Measurements from ENCODE around the gene TTC39B.
"Not testable (repeated sequence)": the region's sequence is repeated elsewhere in the genome, so short reads cannot be mapped to it uniquely, and the experiment has no call there.

The TTC39B gene
- total RNA-seq: 65.9 to 153 (median 91.0) reads per million in 4 experiments

- DNase-seq: peak; percentile 67
Measured at GRCh38 chr9:15306757-15307522, at the start of gene TTC39B. Gene TTC39B (minus strand): TSS chr9:15307216. CDS start chr9:15307125, 91 bp downstream.

GRCh38 chr9:15355669-15356068 lies 48.7 kb upstream of the TTC39B start:
- no peak for DNase-seq

- DNase-seq: no peak
Measured at GRCh38 chr9:15354713-15355112, 47.7 kb upstream of the TTC39B start.

GRCh38 chr9:15353892-15354291 lies 46.9 kb upstream of the TTC39B start:
- no peak for DNase-seq

- DNase-seq: no peak
Measured at GRCh38 chr9:15352306-15352705, 45.3 kb upstream of the TTC39B start.

GRCh38 chr9:15349892-15350761 lies 43.1 kb upstream of the TTC39B start:
- no peak for DNase-seq

GRCh38 chr9:15346837-15347236 lies 39.8 kb upstream of the TTC39B start:
- no peak for DNase-seq

- no peak for DNase-seq
Measured at GRCh38 chr9:15344191-15344590, 37.2 kb upstream of the TTC39B start.

- DNase-seq: no peak
Measured at GRCh38 chr9:15333376-15333881, 26.4 kb upstream of the TTC39B start.

GRCh38 chr9:15332939-15333338 lies 25.9 kb upstream of the TTC39B start:
- DNase-seq: no peak

GRCh38 chr9:15329539-15330109 lies 22.6 kb upstream of the TTC39B start:
- no peak for DNase-seq

- no peak for DNase-seq
Measured at GRCh38 chr9:15328946-15329345, 21.9 kb upstream of the TTC39B start.

GRCh38 chr9:15322695-15323094 lies 15.7 kb upstream of the TTC39B start:
- not testable (repeated sequence) for DNase-seq

GRCh38 chr9:15319661-15320060 lies 12.6 kb upstream of the TTC39B start:
- not testable (repeated sequence) for DNase-seq

- DNase-seq: no peak
Measured at GRCh38 chr9:15317836-15318235, 10.8 kb upstream of the TTC39B start.

GRCh38 chr9:15311607-15312006 lies 4.6 kb upstream of the TTC39B start:
- DNase-seq: no peak

GRCh38 chr9:15310107-15310850 lies 3.3 kb upstream of the TTC39B start:
- DNase-seq: no peak

GRCh38 chr9:15308511-15308910 lies 1.5 kb upstream of the TTC39B start:
- no peak for DNase-seq

- DNase-seq: no peak
Measured at GRCh38 chr9:15307523-15307841, 466 bp upstream of the TTC39B start.

- peak; percentile 26 for DNase-seq
Measured at GRCh38 chr9:15306068-15306756, 804 bp downstream of the TTC39B start.

GRCh38 chr9:15305470-15305869 lies 1.5 kb downstream of the TTC39B start:
- no peak for DNase-seq

GRCh38 chr9:15304632-15305031 lies 2.4 kb downstream of the TTC39B start:
- no peak for DNase-seq

Measured in effector CD8-positive, alpha-beta T cell (primary cell).